Testis (tissue), 5 donors: ENCODE results near the gene ADAM11. TPM values are rescaled to one million over a fixed set of nuclear protein-coding genes. Genes with fewer than 3 reads are reported as not detected.
A peak's percentile ranks its signal among the peaks of the same experiment; 100 is the strongest.
"Not testable (repeated sequence)": the region's sequence is repeated elsewhere in the genome, so short reads cannot be mapped to it uniquely, and the experiment has no call there.

ENCODE experiments used
- DNase-seq: peaks from one replicate; pipeline ENCODE4 v3.0.0-alpha.2; 2019
- H3K27ac ChIP-seq, 2 donors: fragments of 200-600 bp; sonication (generic); one replicate each; pipeline ENCODE4 v1.5.1; 2019
- H3K27me3 ChIP-seq: fragments of 200-600 bp; sonication (generic); one replicate; pipeline ENCODE4 v1.5.1; 2019
- H3K36me3 ChIP-seq: fragments of 200-600 bp; sonication (generic); one replicate; pipeline ENCODE4 v1.5.1; 2017; ENCODE audit warnings: low read depth; ENCODE audit errors: missing control alignments
- H3K4me1 ChIP-seq: fragments of 200-600 bp; sonication (generic); one replicate; pipeline ENCODE4 v1.5.1; 2019
- H3K4me3 ChIP-seq, 2 donors: fragments of 200-600 bp; sonication (generic); one replicate each; pipeline ENCODE4 v1.5.1; 2017 to 2019
- H3K9me3 ChIP-seq: fragments of 200-600 bp; sonication (generic); one replicate; pipeline ENCODE4 v1.5.1; 2017
- CTCF ChIP-seq, 3 experiments: fragments of 450-650 bp in 2 of 3; fragments of 200-600 bp in 1 of 3; sonication (generic) in 1 of 3; IDR thresholded peaks; one replicate each; pipeline ENCODE4 v1.5.1; 2016 to 2019; ENCODE audit warnings: antibody characterized with exemption in 3 of 3, mild to moderate bottlenecking in 2 of 3, moderate library complexity in 1 of 3
- POLR2A ChIP-seq: fragments of 450-650 bp; IDR thresholded peaks from one replicate; pipeline ENCODE4 v1.6.1; 2017; ENCODE audit warnings: antibody characterized with exemption, mild to moderate bottlenecking, moderate library complexity
- WGBS, 2 donors: methylation state at CpG; one replicate each; pipeline ENCODE4 v1.1.5; 2018; 5-methylcytosine and 5-hydroxymethylcytosine counted together
- intact Hi-C: fragments of 100-400 bp; cut with DNase I; formaldehyde crosslinking; loops from one replicate; pipeline ENCODE4 v1.15.1; 2023; ENCODE audit warnings: low total_unique reads
- long read RNA-seq, 2 donors: transcript quantifications; one replicate each; lab custom pipeline, GENCODE V29; 2026
- polyA plus RNA-seq: library from polyadenylated mRNA; stranded (reverse); fragments of 350-450 nt; fragmentation: Illumina TruSeq; extraction: RNeasy Lipid Tissue Mini Kit (QIAGEN cat#74804); gene quantifications from one replicate; pipeline ENCODE4 v1.2.3, GENCODE V29; 2014; ENCODE audit warnings: low read depth, low replicate concordance; ENCODE audit not compliant: insufficient read depth
- total RNA-seq, 2 donors: library from RNA; depleted of rRNA; stranded (reverse); fragments of >200 nt; gene quantifications; one replicate each; pipeline ENCODE4 v1.2.3, GENCODE V29; 2016

Gene ADAM11, protein sequence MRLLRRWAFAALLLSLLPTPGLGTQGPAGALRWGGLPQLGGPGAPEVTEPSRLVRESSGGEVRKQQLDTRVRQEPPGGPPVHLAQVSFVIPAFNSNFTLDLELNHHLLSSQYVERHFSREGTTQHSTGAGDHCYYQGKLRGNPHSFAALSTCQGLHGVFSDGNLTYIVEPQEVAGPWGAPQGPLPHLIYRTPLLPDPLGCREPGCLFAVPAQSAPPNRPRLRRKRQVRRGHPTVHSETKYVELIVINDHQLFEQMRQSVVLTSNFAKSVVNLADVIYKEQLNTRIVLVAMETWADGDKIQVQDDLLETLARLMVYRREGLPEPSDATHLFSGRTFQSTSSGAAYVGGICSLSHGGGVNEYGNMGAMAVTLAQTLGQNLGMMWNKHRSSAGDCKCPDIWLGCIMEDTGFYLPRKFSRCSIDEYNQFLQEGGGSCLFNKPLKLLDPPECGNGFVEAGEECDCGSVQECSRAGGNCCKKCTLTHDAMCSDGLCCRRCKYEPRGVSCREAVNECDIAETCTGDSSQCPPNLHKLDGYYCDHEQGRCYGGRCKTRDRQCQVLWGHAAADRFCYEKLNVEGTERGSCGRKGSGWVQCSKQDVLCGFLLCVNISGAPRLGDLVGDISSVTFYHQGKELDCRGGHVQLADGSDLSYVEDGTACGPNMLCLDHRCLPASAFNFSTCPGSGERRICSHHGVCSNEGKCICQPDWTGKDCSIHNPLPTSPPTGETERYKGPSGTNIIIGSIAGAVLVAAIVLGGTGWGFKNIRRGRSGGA
- total RNA-seq (1 to 10 TPM; 7.6 TPM), polyA plus RNA-seq (4.9 TPM)
- long read RNA-seq, donor 1: 0 reads
- long read RNA-seq, donor 2: 0 reads

DNA sequence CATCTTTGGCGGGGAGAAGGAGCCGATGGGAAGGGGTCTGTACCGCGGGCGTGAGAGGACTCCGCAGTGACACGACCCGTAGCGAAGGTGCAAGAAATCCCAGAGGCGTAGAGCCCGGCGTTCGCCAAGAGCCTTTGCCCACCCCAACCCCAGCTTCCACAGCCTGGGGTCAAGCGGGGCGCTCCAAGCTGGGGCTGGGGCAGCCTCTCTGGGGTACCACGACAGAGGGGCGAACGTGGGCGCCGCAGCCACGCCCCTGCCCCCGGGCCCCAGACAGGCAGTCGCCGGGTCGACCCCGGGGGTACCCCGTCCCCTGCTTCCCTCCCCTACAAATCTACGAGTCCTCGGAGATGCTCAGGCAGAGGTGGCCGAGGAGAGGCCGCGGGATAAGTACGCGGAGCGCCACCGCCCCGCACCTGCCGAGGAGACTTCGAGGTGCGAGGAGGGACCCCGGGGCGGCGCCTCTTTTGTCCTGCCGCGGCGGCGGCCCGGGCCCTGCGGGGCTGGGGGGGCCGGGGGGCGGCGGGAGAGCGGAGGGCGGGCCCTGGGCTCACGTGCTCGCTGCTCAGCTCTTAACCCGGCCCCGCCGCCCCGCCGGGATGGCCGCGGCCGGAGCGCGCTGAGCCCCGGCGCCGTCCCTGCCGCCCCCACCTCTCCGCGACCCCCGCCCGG lies at the start of gene ADAM11:
ADAM11 (plus strand) TSS at position 575 of the 672 bp plus-strand sequence. CDS start 212 bp downstream, outside the sequence.
- TF ChIP-seq POLR2A (no peak), CTCF (IDR thresholded peaks at IDR 0.05) (no peak)
- Histone ChIP-seq H3K9me3 (no peaks in the 10 kb centered on the region), H3K36me3 (no peaks in the 10 kb centered on the region), H3K27me3 (no peaks in the 10 kb centered on the region), H3K27ac (no peak within 1 kb of the TSS), H3K4me3 (peak within 1 kb of the TSS; percentile 47 to 49), H3K4me1 (peaks cover 9% of the 10 kb centered on the region)
- DNase-seq: no peak
- intact Hi-C loops: no loop called here
- 11 to 27% methylated on average over 6 to 37 of the region's 74 CpGs for WGBS, 2 donors

- Histone ChIP-seq H3K36me3 (no peaks in the 10 kb centered on the region), H3K27me3 (no peaks in the 10 kb centered on the region), H3K4me3 (no peak overlapping the region), H3K27ac (no peak overlapping the region), H3K4me1 (no peaks in the 10 kb centered on the region), H3K9me3 (no peaks in the 10 kb centered on the region)
- intact Hi-C loops: no loop called here
- WGBS, 2 donors: 92 to 95% methylated on average over 1 of the region's 1 CpG
- no peak for TF ChIP-seq POLR2A
- no peak for TF ChIP-seq CTCF (IDR thresholded peaks at IDR 0.05)
- no peak for DNase-seq
These were observed 39.3 kb upstream of the ADAM11 start for GRCh38 chr17:44719444-44719843.

- Histone ChIP-seq H3K4me3 (no peak overlapping the region), H3K36me3 (no peaks in the 10 kb centered on the region), H3K27ac (no peak overlapping the region), H3K9me3 (no peaks in the 10 kb centered on the region), H3K4me1 (no peaks in the 10 kb centered on the region), H3K27me3 (no peaks in the 10 kb centered on the region)
- 87 to 92% methylated on average over 5 of the region's 5 CpGs for WGBS, 2 donors
- DNase-seq: no peak
- intact Hi-C loops: no loop called here
- TF ChIP-seq CTCF (IDR thresholded peaks at IDR 0.05): no peak
- TF ChIP-seq POLR2A: no peak
These were observed 36.5 kb upstream of the ADAM11 start for GRCh38 chr17:44722254-44722653.

GRCh38 chr17:44726121-44726520 lies 32.7 kb upstream of the ADAM11 start:
- DNase-seq, H3K27me3 ChIP-seq, H3K36me3 ChIP-seq, H3K4me3 ChIP-seq, H3K27ac ChIP-seq, intact Hi-C loops, H3K9me3 ChIP-seq, H3K4me1 ChIP-seq: not testable (repeated sequence)
- 94 to 97% methylated on average over 6 of the region's 6 CpGs for WGBS, 2 donors

GRCh38 chr17:44733753-44734152 lies 25.0 kb upstream of the ADAM11 start:
- 81 to 82% methylated on average over 5 of the region's 5 CpGs for WGBS, 2 donors
- H3K27ac ChIP-seq: no peak overlapping the region
- no peak for TF ChIP-seq POLR2A
- TF ChIP-seq CTCF (IDR thresholded peaks at IDR 0.05): peak in 1 of 3 experiments; percentile 8
- intact Hi-C loops: no loop called here
- H3K4me3 ChIP-seq: no peak overlapping the region
- no peaks in the 10 kb centered on the region for H3K27me3 ChIP-seq
- DNase-seq: no peak
- no peaks in the 10 kb centered on the region for H3K36me3 ChIP-seq
- no peaks in the 10 kb centered on the region for H3K9me3 ChIP-seq
- H3K4me1 ChIP-seq: no peaks in the 10 kb centered on the region
